Measurements from ENCODE around the gene PTK7.

The PTK7 gene

DNA sequence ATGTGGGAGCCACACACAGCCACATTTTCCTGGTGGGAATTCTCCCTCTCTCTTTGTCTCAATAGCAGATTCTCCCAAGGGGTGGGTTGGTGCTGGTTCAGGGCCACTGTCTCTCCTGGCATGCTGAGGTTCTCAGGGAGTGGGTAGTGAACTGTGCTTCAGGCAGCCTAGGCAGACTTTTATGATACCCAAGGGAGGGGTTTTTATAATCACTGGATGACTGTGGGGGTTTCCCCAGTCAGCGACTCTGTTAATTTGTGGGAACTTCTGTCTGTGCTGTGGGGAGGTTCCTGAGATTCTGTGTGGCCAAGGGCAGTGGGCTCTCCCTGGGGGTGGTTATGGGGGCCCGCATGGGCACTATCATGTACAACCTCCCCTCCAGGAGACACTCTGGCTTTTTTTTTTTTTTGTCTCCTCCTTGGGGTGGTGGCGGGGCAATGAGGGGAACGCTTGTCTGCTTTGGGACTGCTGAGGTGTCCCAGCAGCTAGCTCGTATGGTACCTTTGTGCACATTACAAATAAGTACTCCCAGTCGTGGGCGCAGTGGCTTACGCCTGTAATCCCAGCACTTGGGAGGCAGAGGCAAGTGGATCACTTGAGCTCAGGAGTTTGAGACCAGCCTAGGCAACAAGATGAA, 10.0 kb downstream of the PTK7 start:
- DNase-seq (ENCODE audit: low spot score in 2 of 2), result no peak
- Mint-ChIP-seq H3K36me3 (no peaks in the 10 kb centered on the region), H3K27ac (no peak overlapping the region), H3K9me3 (no peaks in the 10 kb centered on the region), H3K4me1 (peaks cover 5% of the 10 kb centered on the region), H3K4me3 (no peak overlapping the region), H3K27me3 (peaks cover 10% of the 10 kb centered on the region)
- ATAC-seq (ENCODE audit: low read depth), result peak; percentile 70

DNA sequence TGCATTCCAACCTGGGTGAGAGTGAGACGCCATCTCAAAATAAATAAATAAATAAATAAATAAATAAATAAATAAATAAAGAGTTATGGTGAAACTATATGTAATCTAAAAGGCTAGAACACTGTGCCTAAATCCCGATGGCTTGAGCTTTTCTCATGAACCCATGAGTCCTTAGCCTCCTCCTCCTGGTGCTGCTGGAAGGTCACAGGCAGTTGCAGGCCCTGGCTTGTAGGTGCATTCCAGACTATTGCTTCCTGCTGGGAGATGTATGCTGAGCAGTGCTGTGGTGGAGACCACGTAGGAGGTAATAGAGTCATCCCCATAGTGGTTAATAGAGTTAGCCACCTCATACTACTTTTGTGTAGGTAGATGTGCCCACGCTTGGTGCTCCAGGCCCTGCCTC, 12.5 kb downstream of the PTK7 start:
- no peak overlapping the region for H3K4me3 Mint-ChIP-seq
- no peak overlapping the region for H3K27ac Mint-ChIP-seq
- H3K36me3 Mint-ChIP-seq, result no peaks in the 10 kb centered on the region
- peaks cover 8% of the 10 kb centered on the region for H3K4me1 Mint-ChIP-seq
- DNase-seq (ENCODE audit: low spot score in 2 of 2) (no peak), ATAC-seq (ENCODE audit: low read depth) (no peak)
- H3K27me3 Mint-ChIP-seq, result peaks cover 8% of the 10 kb centered on the region
- H3K9me3 Mint-ChIP-seq, result no peaks in the 10 kb centered on the region

DNA sequence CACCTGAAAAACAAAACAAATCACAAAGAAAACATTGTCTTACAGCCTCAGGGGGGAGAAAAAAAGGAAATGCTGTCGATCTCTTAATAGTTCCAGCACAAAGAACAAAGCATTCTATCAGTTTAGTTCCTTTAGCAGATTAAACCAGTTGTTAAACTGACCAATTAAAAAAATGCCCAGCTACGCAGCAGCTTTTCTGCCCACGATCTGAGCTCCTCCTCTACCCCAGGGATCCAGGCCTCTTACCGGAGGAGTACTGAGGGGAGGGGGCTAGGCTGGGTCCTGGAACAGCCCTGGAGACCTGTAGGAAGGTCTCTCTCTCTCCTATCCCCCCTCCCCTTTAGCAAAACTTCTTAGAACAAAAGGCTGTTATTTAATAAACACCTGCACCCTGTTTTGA, 13.4 kb downstream of the PTK7 start:
- ATAC-seq (ENCODE audit: low read depth), result no peak
- Mint-ChIP-seq H3K9me3 (no peaks in the 10 kb centered on the region), H3K4me3 (no peak overlapping the region)

DNA sequence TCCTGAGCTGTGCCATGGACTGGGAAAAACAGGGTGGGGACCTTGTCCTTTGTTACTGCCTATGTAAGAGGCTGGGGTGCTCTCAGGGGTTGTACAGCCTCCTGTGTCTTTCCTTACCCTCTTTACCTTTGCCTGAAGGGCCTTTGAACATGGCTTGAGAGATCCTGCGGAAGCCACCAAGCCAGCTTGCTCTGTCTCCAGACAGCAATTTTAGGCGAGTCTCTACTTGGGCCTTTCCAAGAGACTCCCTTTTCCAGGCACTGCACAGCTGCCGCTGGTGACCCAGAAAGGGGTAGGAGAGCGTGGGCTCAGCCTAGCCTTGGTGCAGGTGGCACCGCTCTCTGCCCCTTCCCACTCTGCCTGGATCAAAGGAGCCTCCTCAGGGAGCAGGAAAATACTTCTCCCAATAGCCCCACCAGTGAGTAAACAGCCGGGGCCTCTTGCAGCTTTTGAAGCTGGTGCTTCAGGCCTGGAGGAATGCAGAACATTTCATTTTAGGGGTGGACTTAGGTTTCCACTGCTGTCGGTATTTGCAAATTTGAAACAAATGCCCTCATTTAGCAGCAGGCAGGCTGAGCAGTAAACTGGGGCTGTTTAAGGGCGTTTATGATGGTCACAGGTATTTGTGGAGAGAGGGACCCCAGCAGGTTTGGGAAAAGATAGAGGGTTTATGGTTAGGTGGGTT, 13.9 kb downstream of the PTK7 start:
- Mint-ChIP-seq H3K4me1 (peaks cover 8% of the 10 kb centered on the region), H3K9me3 (no peaks in the 10 kb centered on the region), H3K27ac (no peak overlapping the region), H3K4me3 (no peak overlapping the region), H3K36me3 (no peaks in the 10 kb centered on the region), H3K27me3 (peaks cover 3% of the 10 kb centered on the region)
- no peak for ATAC-seq (ENCODE audit: low read depth)
- DNase-seq (ENCODE audit: low spot score in 2 of 2), result no peak

More for the DNA sequence above, 13.4 kb downstream of the PTK7 start:
- peaks cover 4% of the 10 kb centered on the region for H3K27me3 Mint-ChIP-seq
- DNase-seq (ENCODE audit: low spot score in 2 of 2), result no peak
- H3K4me1 Mint-ChIP-seq, result peaks cover 8% of the 10 kb centered on the region
- H3K27ac Mint-ChIP-seq, result no peak overlapping the region
- no peaks in the 10 kb centered on the region for H3K36me3 Mint-ChIP-seq

DNA sequence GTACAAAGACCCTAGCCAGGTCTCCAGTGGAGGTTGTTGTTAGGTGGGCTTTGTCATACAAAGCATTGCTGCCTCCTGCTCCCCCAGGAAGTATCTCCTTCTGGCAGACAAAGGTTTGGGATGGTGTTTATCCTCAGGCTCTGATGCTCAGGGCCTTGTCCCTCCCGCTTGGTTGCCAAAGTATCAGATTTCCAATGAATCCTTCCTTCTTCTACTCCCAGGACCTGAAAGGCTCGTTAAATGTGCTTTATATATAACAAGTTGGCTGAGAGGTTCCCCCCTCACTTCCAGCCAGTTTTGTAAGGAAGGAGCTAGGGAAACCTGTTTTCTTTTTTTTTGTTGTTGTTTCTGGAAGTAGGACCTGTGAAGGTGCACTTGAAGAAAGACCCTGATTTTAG, 14.4 kb downstream of the PTK7 start:
- Mint-ChIP-seq H3K9me3 (no peaks in the 10 kb centered on the region), H3K4me1 (peaks cover 8% of the 10 kb centered on the region), H3K27ac (no peak overlapping the region), H3K36me3 (no peaks in the 10 kb centered on the region), H3K4me3 (no peak overlapping the region), H3K27me3 (peaks cover 3% of the 10 kb centered on the region)
- no peak for DNase-seq (ENCODE audit: low spot score in 2 of 2)
- ATAC-seq (ENCODE audit: low read depth), result no peak

DNA sequence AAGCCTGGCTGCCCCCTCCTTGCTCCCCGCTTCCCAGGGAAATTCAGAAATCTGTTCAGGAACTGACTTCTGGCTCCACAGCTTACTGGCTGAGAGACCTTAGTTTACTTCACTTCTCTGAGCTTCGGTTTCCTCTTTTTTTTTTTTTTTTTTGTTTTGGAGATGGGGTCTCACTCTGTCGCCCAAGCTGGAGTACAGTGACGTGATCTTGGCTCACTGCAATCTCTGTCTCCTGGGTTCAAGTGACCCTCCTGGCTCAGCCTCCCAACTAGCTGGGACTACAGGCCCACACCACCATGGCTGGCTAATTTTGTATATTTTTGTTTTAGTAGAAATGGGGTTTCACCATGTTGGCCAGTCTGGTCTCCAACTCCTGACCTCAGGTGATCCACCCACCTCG, 14.9 kb downstream of the PTK7 start:
- ATAC-seq (ENCODE audit: low read depth) (no peak), DNase-seq (ENCODE audit: low spot score in 2 of 2) (no peak)
- Mint-ChIP-seq H3K27ac (no peak overlapping the region), H3K4me3 (no peak overlapping the region), H3K27me3 (peaks cover 1% of the 10 kb centered on the region), H3K9me3 (no peaks in the 10 kb centered on the region), H3K4me1 (peaks cover 6% of the 10 kb centered on the region), H3K36me3 (no peaks in the 10 kb centered on the region)

DNA sequence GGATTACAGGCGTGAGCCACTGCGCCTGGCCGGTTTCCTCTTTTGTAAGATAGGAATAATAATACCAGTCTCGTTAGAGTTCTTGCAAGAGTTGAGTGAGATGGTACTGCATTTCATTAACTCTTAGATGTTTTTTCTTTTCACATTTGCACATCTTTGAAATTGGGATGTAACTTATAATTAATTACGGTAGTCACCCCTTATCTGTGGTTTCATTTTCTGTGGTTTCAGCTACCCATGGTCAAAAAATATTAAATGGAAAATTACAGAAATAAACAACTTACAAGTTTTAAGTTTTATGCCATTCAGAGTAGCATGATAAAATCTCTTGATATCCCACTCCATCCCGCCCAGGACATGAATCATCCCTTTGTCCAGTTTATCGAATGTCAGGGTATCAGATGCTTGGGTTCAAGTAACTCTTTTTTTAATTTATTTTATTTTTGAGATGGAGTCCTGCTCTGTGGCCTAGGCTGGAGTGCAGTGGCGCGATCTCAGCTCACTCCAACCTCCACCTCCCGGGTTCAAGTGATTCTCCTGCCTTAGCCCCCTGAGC, 15.4 kb downstream of the PTK7 start:
- H3K36me3 Mint-ChIP-seq, result no peaks in the 10 kb centered on the region
- no peak for DNase-seq (ENCODE audit: low spot score in 2 of 2)
- no peak overlapping the region for H3K4me3 Mint-ChIP-seq
- H3K9me3 Mint-ChIP-seq, result no peaks in the 10 kb centered on the region
- no peak for ATAC-seq (ENCODE audit: low read depth)
- peaks cover 2% of the 10 kb centered on the region for H3K4me1 Mint-ChIP-seq
- no peak overlapping the region for H3K27ac Mint-ChIP-seq
- H3K27me3 Mint-ChIP-seq, result no peaks in the 10 kb centered on the region

DNA sequence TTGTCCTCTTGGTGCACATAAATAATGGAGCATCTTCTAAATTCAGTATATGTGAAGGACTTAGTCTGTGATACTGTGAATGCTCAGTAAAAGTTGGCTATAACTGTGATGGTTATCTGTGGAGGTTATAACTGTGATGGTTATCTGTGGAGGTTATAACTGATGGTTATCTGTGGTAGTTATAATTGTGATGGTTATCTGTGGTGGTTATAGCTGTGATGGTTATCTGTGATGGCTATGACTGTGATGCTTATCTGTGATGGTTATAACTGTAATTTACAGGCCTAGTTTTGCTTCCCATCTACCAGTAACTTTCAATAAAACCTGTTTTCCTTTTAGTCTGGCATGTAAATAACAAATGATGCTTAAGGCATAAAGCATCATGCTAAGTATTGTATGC, 16.5 kb downstream of the PTK7 start:
- H3K36me3 Mint-ChIP-seq, result no peaks in the 10 kb centered on the region
- H3K9me3 Mint-ChIP-seq, result no peaks in the 10 kb centered on the region
- ATAC-seq (ENCODE audit: low read depth), result no peak
- H3K27me3 Mint-ChIP-seq, result no peaks in the 10 kb centered on the region
- no peak overlapping the region for H3K4me3 Mint-ChIP-seq
- H3K27ac Mint-ChIP-seq, result no peak overlapping the region
- peaks cover 2% of the 10 kb centered on the region for H3K4me1 Mint-ChIP-seq
- DNase-seq (ENCODE audit: low spot score in 2 of 2), result no peak

DNA sequence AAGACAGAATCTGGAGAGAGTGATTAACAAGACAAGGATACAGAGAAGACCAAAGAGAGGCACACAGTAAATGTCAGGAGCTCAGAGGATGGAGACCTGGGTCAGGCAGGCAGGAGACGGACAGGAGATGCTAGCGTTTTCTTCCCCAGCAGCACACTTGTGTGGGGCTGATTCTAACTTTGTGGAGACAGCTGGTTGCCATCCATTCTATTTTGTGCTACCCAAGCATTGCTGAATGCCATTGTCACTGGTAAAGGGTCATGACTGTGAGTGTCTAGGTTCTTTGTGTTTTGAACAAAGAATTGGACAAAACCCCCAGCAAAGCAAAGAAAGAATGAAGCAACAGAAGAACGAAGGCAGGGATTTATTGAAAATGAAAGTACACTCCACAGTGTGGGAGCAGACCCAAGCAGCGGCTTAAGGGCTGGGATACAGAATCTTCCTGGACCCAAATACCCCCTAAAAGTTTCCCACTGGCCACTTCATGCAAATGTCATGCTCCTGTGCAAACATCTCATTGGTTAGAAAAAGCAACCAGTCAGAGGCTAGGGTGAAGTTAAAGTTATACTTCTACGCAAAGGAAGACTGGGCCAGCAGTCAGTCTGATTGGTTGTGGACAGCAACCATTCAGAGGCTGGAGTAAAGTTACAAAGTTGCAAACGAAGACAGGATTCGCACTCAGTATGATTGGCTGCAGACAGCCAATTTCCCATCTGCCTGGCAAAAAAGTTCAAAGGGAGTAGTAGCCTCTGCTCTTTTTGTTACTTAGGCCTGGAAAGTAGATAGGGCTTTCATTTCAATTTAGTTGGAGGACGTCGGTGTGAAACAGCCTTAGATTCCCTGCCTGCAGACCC, 17.5 kb downstream of the PTK7 start:
- ATAC-seq (ENCODE audit: low read depth), result no peak
- Mint-ChIP-seq H3K9me3 (no peaks in the 10 kb centered on the region), H3K36me3 (no peaks in the 10 kb centered on the region), H3K27me3 (no peaks in the 10 kb centered on the region), H3K27ac (no peak overlapping the region), H3K4me1 (peaks cover 2% of the 10 kb centered on the region), H3K4me3 (no peak overlapping the region)
- no peak for DNase-seq (ENCODE audit: low spot score in 2 of 2)

DNA sequence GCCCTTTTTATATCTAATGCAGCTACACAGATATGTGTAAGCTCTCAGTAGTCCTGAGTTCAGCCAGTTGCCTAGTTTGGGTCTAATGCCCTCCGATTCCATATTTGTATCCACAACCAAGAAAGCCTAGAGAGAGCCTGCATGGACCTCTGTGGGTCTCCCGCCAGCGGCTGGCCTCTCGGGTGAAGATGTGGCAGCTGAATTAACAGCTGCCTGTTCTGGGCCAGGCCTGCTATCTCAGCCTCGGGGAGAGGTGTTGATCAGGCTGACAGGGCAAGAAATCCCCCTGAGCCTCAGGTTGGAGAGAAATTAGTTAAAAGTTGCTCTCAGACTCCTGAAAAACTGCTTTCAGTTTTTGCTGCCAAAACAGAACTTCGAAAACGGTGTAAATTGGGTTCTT, 19.8 kb downstream of the PTK7 start:
- Mint-ChIP-seq H3K4me1 (peaks cover 2% of the 10 kb centered on the region), H3K27ac (no peak overlapping the region), H3K27me3 (no peaks in the 10 kb centered on the region), H3K9me3 (no peaks in the 10 kb centered on the region), H3K4me3 (no peak overlapping the region), H3K36me3 (no peaks in the 10 kb centered on the region)
- DNase-seq (ENCODE audit: low spot score in 2 of 2) (no peak), ATAC-seq (ENCODE audit: low read depth) (no peak)

DNA sequence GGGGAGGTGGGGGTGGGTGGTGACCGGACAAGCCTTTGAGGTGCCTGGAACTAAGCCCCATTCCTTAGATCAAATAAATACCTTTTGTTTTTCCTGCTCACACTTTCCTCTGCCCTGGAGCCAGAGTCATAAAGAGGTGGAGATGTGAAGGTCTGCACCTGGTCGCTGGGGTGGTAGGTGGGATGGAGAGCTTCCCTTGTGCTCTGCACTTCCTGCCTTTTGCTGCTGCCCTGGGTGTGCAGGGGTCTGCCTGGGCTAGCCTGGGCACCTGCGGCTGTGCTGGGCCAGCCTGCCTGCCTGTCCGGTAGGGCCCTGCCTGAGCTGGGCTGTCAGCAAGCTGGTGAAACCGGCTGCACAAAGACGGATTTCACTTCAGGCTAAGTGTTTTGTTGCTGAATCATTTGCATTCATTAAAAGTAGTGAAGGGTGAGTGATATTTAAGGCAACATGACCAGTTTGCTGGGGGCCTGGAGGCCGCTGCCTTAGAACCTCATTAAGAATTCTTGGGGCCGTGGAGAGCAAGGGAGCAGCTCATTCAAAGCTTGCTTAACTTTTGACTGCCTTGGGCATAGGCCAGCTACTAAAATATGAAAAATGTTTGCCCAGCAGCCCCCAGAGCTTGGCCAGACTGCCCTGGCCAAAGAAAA, 20.5 kb downstream of the PTK7 start:
- no peak overlapping the region for H3K4me3 Mint-ChIP-seq
- H3K27me3 Mint-ChIP-seq, result no peaks in the 10 kb centered on the region
- H3K4me1 Mint-ChIP-seq, result peaks cover 2% of the 10 kb centered on the region
- no peak overlapping the region for H3K27ac Mint-ChIP-seq
- DNase-seq (ENCODE audit: low spot score in 2 of 2) (no peak), ATAC-seq (ENCODE audit: low read depth) (no peak)
- no peaks in the 10 kb centered on the region for H3K36me3 Mint-ChIP-seq
- H3K9me3 Mint-ChIP-seq, result no peaks in the 10 kb centered on the region

DNA sequence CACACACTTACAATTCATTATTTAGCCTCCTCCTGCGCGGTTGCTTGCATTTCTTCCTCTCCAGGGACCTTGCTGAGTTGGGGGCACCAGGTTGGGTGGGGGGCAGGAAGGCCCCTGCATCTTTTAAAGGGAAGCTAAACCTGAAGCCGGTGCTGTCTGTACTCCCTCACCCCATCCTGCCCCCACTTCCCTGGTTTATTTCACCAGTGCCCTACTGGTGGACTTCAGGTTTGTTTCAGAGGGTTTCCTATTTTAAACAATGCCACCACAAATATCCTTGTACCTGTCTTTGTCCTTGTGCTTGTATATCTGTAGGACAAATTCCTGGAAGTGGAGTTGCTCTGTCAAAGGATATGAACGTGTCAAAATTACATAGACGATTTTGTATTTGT, 21.0 kb downstream of the PTK7 start:
- H3K27ac Mint-ChIP-seq, result no peak overlapping the region
- no peaks in the 10 kb centered on the region for H3K36me3 Mint-ChIP-seq
- peaks cover 2% of the 10 kb centered on the region for H3K4me1 Mint-ChIP-seq
- no peak for DNase-seq (ENCODE audit: low spot score in 2 of 2)
- no peak overlapping the region for H3K4me3 Mint-ChIP-seq
- no peaks in the 10 kb centered on the region for H3K9me3 Mint-ChIP-seq
- ATAC-seq (ENCODE audit: low read depth), result no peak
- H3K27me3 Mint-ChIP-seq, result no peaks in the 10 kb centered on the region

DNA sequence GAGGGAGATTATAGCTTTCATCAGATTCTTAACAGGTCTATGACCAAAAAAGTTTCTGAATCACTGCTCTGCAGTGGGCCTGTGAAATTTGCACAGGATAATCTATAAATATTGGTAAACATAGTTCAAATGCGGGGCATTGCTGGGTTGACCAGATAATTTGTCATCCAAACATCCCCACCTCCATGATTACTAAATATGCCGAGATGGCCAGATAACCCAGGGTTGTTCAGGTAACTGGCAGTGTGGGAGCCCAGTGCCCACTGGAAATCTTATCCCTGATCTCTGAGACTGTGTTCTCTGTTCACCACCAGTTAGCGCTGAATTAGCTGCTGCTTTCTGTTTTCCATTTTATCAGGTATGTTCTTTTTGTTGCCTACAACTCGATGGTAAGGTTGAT, 21.4 kb downstream of the PTK7 start:
- Mint-ChIP-seq H3K36me3 (no peaks in the 10 kb centered on the region), H3K27ac (no peak overlapping the region), H3K9me3 (no peaks in the 10 kb centered on the region), H3K4me1 (peaks cover 2% of the 10 kb centered on the region), H3K4me3 (no peak overlapping the region), H3K27me3 (no peaks in the 10 kb centered on the region)
- no peak for DNase-seq (ENCODE audit: low spot score in 2 of 2)
- no peak for ATAC-seq (ENCODE audit: low read depth)

DNA sequence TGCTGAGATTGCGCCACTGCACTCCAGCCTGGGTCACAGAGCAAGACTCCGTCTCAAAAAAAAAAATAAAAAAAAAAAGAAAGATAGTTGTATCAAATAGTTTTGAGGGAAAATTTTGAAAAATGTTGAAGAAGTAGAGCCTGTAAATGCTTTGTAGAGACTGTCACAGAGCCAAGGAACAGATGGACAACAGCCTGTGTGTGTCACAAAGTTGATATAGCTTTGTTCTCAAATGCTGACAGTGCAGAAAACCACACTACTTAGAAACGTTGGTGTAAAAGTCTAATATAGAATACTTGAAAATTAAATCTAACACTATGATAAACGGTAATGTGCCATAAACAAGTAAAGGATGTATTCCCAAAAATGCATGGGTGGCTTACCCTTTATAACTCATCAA, 25.4 kb downstream of the PTK7 start:
- Mint-ChIP-seq H3K27ac (no peak overlapping the region), H3K9me3 (no peaks in the 10 kb centered on the region), H3K36me3 (no peaks in the 10 kb centered on the region), H3K27me3 (no peaks in the 10 kb centered on the region), H3K4me3 (no peak overlapping the region), H3K4me1 (no peaks in the 10 kb centered on the region)
- DNase-seq (ENCODE audit: low spot score in 2 of 2), result no peak
- no peak for ATAC-seq (ENCODE audit: low read depth)
